PC-9 (cell line): ENCODE data around the gene OR51A7. TPM values are rescaled to one million over a fixed set of nuclear protein-coding genes. Genes with fewer than 3 reads are reported as not detected.
"Not testable (repeated sequence)": the region's sequence is repeated elsewhere in the genome, so short reads cannot be mapped to it uniquely, and the experiment has no call there.

Source experiments
- BruUV-seq: library from RNA; stranded (reverse); fragments of 400-500 nt; replicated peaks from 2 replicates; lab custom pipeline; 2021; lab: Mats Ljungman, UMichigan
- CTCF ChIA-PET: fragments of 300-600 bp; sonication (Branson Sonifier 250); formaldehyde crosslinking; loops from one replicate; lab custom pipeline; 2022; ENCODE audit warnings: antibody characterized with exemption; lab: Charles Lee
- POLR2A ChIA-PET: fragments of 300-600 bp; sonication (Branson Sonifier 250); formaldehyde crosslinking; loops from one replicate; lab custom pipeline; 2022; ENCODE audit warnings: antibody characterized with exemption; ENCODE audit not compliant: unreplicated experiment; lab: Charles Lee
- DNase-seq, 2 experiments: peaks; one replicate each; pipeline versions ENCODE4 v3.0.0 to v3.0.0-alpha.2; 2015 to 2022; ENCODE audit warnings: mixed read lengths in 1 of 2
- H2AFZ ChIP-seq: fragments of 200-600 bp; sonication (generic); 2 replicates; pipeline ENCODE4 v1.8.1; 2017; ENCODE audit warnings: antibody characterized with exemption
- H3F3A ChIP-seq: fragments of 200-600 bp; sonication (generic); 2 replicates; pipeline ENCODE4 v1.8.1; 2017; ENCODE audit warnings: antibody characterized with exemption, mild to moderate bottlenecking, low read depth; ENCODE audit not compliant: insufficient read depth
- H3K27ac ChIP-seq: fragments of 200-600 bp; sonication (generic); 2 replicates; pipeline ENCODE4 v1.6.1; 2016; ENCODE audit warnings: mixed run types
- H3K27me3 ChIP-seq: fragments of 200-600 bp; sonication (generic); 2 replicates; pipeline ENCODE4 v1.6.1; 2016; ENCODE audit warnings: low read depth, mixed run types; ENCODE audit not compliant: insufficient read depth
- H3K36me3 ChIP-seq: fragments of 200-600 bp; sonication (generic); 2 replicates; pipeline ENCODE4 v1.6.1; 2016; ENCODE audit warnings: low read depth, mixed run types
- H3K4me1 ChIP-seq: fragments of 200-600 bp; sonication (generic); replicated peaks from 2 replicates; pipeline ENCODE4 v1.6.1; 2016; ENCODE audit warnings: mixed run types; ENCODE audit not compliant: insufficient read depth
- H3K4me2 ChIP-seq: fragments of 200-600 bp; sonication (generic); 2 replicates; pipeline ENCODE4 v1.6.1; 2017; ENCODE audit warnings: mixed run types
- H3K4me3 ChIP-seq: fragments of 200-600 bp; sonication (generic); 2 replicates; pipeline ENCODE4 v1.6.1; 2016; ENCODE audit warnings: mixed run types
- H3K79me2 ChIP-seq: fragments of 200-600 bp; sonication (generic); 2 replicates; pipeline ENCODE4 v1.6.1; 2017; ENCODE audit warnings: low read depth, mixed run types
- H3K9me2 ChIP-seq: fragments of 200-600 bp; sonication (generic); 2 replicates; pipeline ENCODE4 v1.8.1; 2017; ENCODE audit warnings: mild to moderate bottlenecking; ENCODE audit not compliant: insufficient read depth
- H3K9me3 ChIP-seq: fragments of 200-600 bp; sonication (generic); 2 replicates; pipeline ENCODE4 v1.8.1; 2016; ENCODE audit warnings: low read depth; ENCODE audit not compliant: insufficient read depth
- H4K20me1 ChIP-seq: fragments of 200-600 bp; sonication (generic); 2 replicates; pipeline ENCODE4 v1.8.1; 2017; ENCODE audit not compliant: insufficient read depth
- EZH2 ChIP-seq: fragments of 200-600 bp; sonication (generic); IDR thresholded peaks from 2 replicates; pipeline ENCODE4 v1.8.0; 2017; ENCODE audit warnings: antibody characterized with exemption, low read depth
- intact Hi-C: fragments of 100-400 bp; cut with micrococcal nuclease; formaldehyde crosslinking; loops from one replicate; pipeline ENCODE4 v1.10.0; 2022; ENCODE audit not compliant: unreplicated experiment
- total RNA-seq: library from RNA; stranded (reverse); gene quantifications from 2 replicates; pipeline ENCODE4 v1.2.3, GENCODE V29; 2021
- TF ChIP-seq, protein P1 (sequence below): fragments of 200-600 bp; sonication (generic); conservative IDR thresholded peaks from 2 replicates; pipeline ENCODE4 v1.6.1; 2017; ENCODE audit warnings: mixed run types, antibody characterized with exemption, mild to moderate bottlenecking, moderate library complexity

Gene OR51A7
- total RNA-seq, 1 experiment from 2014 or later = not detected

DNA sequence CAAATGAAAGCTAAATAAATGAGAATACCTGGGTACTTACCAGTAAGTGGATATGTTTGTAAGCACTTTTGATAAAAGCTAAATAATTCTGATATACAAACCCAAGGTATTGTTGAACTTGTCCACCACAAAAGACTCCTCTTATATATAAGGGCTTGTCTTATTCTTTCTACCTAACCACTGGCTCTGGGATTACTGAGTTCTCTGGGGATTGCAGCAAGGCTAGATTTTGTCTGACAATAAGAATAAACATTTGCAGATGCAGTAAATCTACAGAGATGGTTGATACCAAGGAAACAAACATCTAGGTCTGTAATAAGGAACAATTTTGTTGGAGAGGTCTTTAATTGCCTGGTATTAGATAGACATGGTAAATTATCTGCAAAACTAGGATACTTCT lies 43.9 kb downstream of the OR51A7 start, which contains the start of gene OR51A4:
Gene OR51A4, minus strand, starts transcription at position 101 of the 400 bp plus-strand sequence. CDS start 505 bp downstream, outside the sequence.
- Histone ChIP-seq H3K4me1 (no peaks in the 10 kb centered on the region), H3K4me3 (no peak within 1 kb of the TSS), H3K27ac (no peak within 1 kb of the TSS), H4K20me1 (no peaks in the 10 kb centered on the region), H3K9me2 (no peaks in the 10 kb centered on the region), H3F3A (no peaks in the 10 kb centered on the region), H3K79me2 (no peaks in the 10 kb centered on the region), H3K4me2 (no peak within 1 kb of the TSS), H3K36me3 (no peaks in the 10 kb centered on the region), H2AFZ (no peak within 1 kb of the TSS), H3K27me3 (no peaks in the 10 kb centered on the region), H3K9me3 (no peaks in the 10 kb centered on the region)
- intact Hi-C loops = no loop called here
- ChIA-PET POLR2A (no interaction called here), CTCF (no interaction called here)
- DNase-seq = no peak
- BruUV-seq = no TSS peak
- TF ChIP-seq, protein P1, sequence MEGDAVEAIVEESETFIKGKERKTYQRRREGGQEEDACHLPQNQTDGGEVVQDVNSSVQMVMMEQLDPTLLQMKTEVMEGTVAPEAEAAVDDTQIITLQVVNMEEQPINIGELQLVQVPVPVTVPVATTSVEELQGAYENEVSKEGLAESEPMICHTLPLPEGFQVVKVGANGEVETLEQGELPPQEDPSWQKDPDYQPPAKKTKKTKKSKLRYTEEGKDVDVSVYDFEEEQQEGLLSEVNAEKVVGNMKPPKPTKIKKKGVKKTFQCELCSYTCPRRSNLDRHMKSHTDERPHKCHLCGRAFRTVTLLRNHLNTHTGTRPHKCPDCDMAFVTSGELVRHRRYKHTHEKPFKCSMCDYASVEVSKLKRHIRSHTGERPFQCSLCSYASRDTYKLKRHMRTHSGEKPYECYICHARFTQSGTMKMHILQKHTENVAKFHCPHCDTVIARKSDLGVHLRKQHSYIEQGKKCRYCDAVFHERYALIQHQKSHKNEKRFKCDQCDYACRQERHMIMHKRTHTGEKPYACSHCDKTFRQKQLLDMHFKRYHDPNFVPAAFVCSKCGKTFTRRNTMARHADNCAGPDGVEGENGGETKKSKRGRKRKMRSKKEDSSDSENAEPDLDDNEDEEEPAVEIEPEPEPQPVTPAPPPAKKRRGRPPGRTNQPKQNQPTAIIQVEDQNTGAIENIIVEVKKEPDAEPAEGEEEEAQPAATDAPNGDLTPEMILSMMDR = no peak
- TF ChIP-seq EZH2 = no peak

DNA sequence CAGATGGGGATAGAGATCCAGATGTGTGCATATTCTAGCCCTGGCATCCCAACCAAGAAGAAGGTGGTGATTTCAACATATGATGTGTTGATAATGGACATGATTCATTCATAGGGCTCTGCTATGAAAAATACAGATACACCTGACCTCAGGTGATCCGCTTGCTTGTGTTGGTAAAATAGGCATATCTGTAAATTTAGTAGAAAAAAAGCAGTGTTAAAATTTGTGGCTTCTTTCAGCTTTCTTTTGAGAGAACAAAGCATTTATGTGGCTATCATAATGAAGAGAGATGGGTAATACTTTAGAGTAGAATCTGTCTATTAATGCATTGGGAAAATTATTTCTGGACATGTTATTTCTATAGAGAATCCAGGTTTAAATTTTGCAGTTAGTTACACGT lies 52.0 kb downstream of the OR51A7 start, which contains the start of gene OR51A2:
Gene OR51A2, minus strand, starts transcription at position 101 of the 400 bp plus-strand sequence. Its CDS starts 0 bp downstream, at position 101.
- H3K4me3 ChIP-seq, POLR2A ChIA-PET, H3K27me3 ChIP-seq, intact Hi-C loops, CTCF ChIA-PET, DNase-seq, H3K4me2 ChIP-seq, H3K36me3 ChIP-seq, H3K79me2 ChIP-seq, H3K9me2 ChIP-seq, H3K4me1 ChIP-seq, H4K20me1 ChIP-seq, BruUV-seq, H3K27ac ChIP-seq, H3K9me3 ChIP-seq, H2AFZ ChIP-seq, H3F3A ChIP-seq: not testable (repeated sequence)

DNA sequence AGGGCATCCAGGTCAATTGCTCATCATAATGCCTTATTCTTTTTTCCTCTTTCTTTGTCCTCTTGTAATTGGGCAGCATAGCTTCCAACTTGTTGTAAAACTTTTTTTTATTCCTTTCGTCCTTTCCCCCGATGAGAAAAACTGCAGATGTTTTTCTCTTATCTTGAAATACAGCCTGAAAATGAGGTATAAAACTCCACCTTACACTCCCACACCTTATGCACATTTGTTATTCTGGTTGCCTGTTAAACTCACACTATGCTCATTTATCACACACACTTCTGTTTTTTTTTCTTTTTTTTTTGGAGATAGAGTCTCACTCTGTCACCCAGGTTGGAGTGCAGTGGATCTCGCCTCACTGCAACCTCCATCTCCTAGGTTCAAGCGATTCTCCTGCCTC lies 53.8 kb downstream of the OR51A7 start:
- BruUV-seq = no TSS peak
- H3K27me3 ChIP-seq = no peaks in the 10 kb centered on the region
- H3K36me3 ChIP-seq = no peaks in the 10 kb centered on the region
- no peak overlapping the region for H2AFZ ChIP-seq
- H4K20me1 ChIP-seq = no peaks in the 10 kb centered on the region
- H3F3A ChIP-seq = no peaks in the 10 kb centered on the region
- CTCF ChIA-PET = no interaction called here
- POLR2A ChIA-PET = no interaction called here
- intact Hi-C loops = no loop called here
- no peak overlapping the region for H3K4me2 ChIP-seq
- TF ChIP-seq, protein P1 = no peak
- no peak for TF ChIP-seq EZH2
- H3K4me1 ChIP-seq = no peaks in the 10 kb centered on the region
- no peaks in the 10 kb centered on the region for H3K9me3 ChIP-seq
- no peaks in the 10 kb centered on the region for H3K9me2 ChIP-seq
- no peak overlapping the region for H3K4me3 ChIP-seq
- no peaks in the 10 kb centered on the region for H3K79me2 ChIP-seq
- no peak overlapping the region for H3K27ac ChIP-seq
- DNase-seq = no peak

Other genes with a start within 250 kb of the OR51A7 start
- gene OR51E2, start 205.9 kb upstream of the OR51A7 start, total RNA-seq = not detected in 2 replicates
- gene MMP26, start 199.0 kb upstream of the OR51A7 start, total RNA-seq = not detected in 2 replicates
- gene OR51F1, start 133.8 kb upstream of the OR51A7 start, total RNA-seq = not detected in 2 replicates
- not detected in 2 replicates for gene OR52R1, start 99.4 kb upstream of the OR51A7 start, total RNA-seq
- not detected in 2 replicates for gene OR51F2, start 82.5 kb upstream of the OR51A7 start, total RNA-seq
- not detected in 2 replicates for gene OR51S1, start 54.6 kb upstream of the OR51A7 start, total RNA-seq
- gene OR51T1, start 21.9 kb upstream of the OR51A7 start, total RNA-seq = not detected in 2 replicates
- not detected in 2 replicates for gene OR51G2, start 15.6 kb downstream of the OR51A7 start, total RNA-seq
- not detected in 2 replicates for gene OR51G1, start 20.6 kb downstream of the OR51A7 start, total RNA-seq
- not detected in 2 replicates for gene OR51A4, start 43.8 kb downstream of the OR51A7 start, total RNA-seq
- gene OR51A2, start 51.9 kb downstream of the OR51A7 start, total RNA-seq = not detected in 2 replicates
- not detected in 2 replicates for gene OR51L1, start 91.1 kb downstream of the OR51A7 start, total RNA-seq
- gene OR52J3, start 142.7 kb downstream of the OR51A7 start, total RNA-seq = not detected in 2 replicates
- gene OR52E2, start 155.8 kb downstream of the OR51A7 start, total RNA-seq = not detected in 2 replicates
- gene OR52E1, start 165.8 kb downstream of the OR51A7 start, total RNA-seq = not detected in 2 replicates
- gene OR52A5, start 234.6 kb downstream of the OR51A7 start, total RNA-seq = not detected in 2 replicates